H1 (cell line): ENCODE data around the gene MEIOSIN. TPM values are rescaled to one million over a fixed set of nuclear protein-coding genes. Genes with fewer than 3 reads are reported as not detected.
"Not testable (repeated sequence)": the region's sequence is repeated elsewhere in the genome, so short reads cannot be mapped to it uniquely, and the experiment has no call there.

Source experiments
- CTCF ChIA-PET: fragments of 300-600 bp; sonication (Branson Sonifier 250); formaldehyde crosslinking; loops from one replicate; lab custom pipeline; 2021; ENCODE audit not compliant: partially characterized antibody; lab: Charles Lee
- POLR2A ChIA-PET: fragments of 300-600 bp; sonication (Branson Sonifier 250); formaldehyde crosslinking; loops from one replicate; lab custom pipeline; 2021; ENCODE audit warnings: inconsistent platforms; ENCODE audit not compliant: partially characterized antibody; lab: Charles Lee
- DNase-seq, 2 experiments: peaks; one replicate each; pipeline versions ENCODE4 v3.0.0 to v3.0.0-alpha.2; 2010 to 2022; ENCODE audit warnings: low spot score in 2 of 2, low read depth in 1 of 2, mixed read lengths in 1 of 2
- FAIRE-seq: peaks from 2 replicates; lab custom pipeline; 2011; peaks lifted over from hg19 to GRCh38; lab: Jason Lieb, UNC
- H2AFZ ChIP-seq: 2 replicates; pipeline ENCODE4 v1.8.1; 2012; ENCODE audit warnings: low read length, inconsistent platforms
- H2AK5ac ChIP-seq: 2 replicates; pipeline ENCODE4 v1.6.1; 2013; ENCODE audit warnings: low read depth, low read length
- H2BK120ac ChIP-seq: replicated peaks from 2 replicates; pipeline ENCODE3; 2013; ENCODE audit warnings: low read depth, low read length, inconsistent platforms
- H2BK12ac ChIP-seq: 2 replicates; pipeline ENCODE4 v1.6.1; 2013; ENCODE audit warnings: low read depth, low read length
- H2BK15ac ChIP-seq: 2 replicates; pipeline ENCODE4 v1.6.1; 2013; ENCODE audit warnings: low read length
- H2BK20ac ChIP-seq: 2 replicates; pipeline ENCODE4 v1.6.1; 2013; ENCODE audit warnings: low read length
- H2BK5ac ChIP-seq: 2 replicates; pipeline ENCODE4 v1.6.1; 2013; ENCODE audit warnings: low read depth, low read length
- H3K14ac ChIP-seq: 2 replicates; pipeline ENCODE4 v1.6.1; 2013; ENCODE audit warnings: inconsistent platforms; ENCODE audit not compliant: insufficient read length
- H3K18ac ChIP-seq: 2 replicates; pipeline ENCODE4 v1.6.1; 2013; ENCODE audit warnings: low read length; ENCODE audit errors: extremely low read depth
- H3K23ac ChIP-seq: 2 replicates; pipeline ENCODE4 v1.6.1; 2013; ENCODE audit warnings: inconsistent platforms; ENCODE audit not compliant: insufficient read length
- H3K23me2 ChIP-seq: 2 replicates; pipeline ENCODE4 v1.6.1; 2013; ENCODE audit warnings: low read depth, low read length
- H3K27ac ChIP-seq: 2 replicates; pipeline ENCODE4 v1.6.1; 2011; ENCODE audit warnings: low read depth, low read length, inconsistent platforms
- H3K27me3 ChIP-seq, 4 experiments: replicated peaks in 1 of 4; 1 replicate in 1 of 4; 2 replicates in 3 of 4; pipeline versions ENCODE4 v1.6.1 to v1.8.1; 2011 to 2013; ENCODE audit warnings: low read length in 3 of 4, mild to moderate bottlenecking in 3 of 4, inconsistent platforms in 2 of 4, mixed read lengths in 2 of 4, moderate library complexity in 1 of 4; ENCODE audit not compliant: control insufficient read depth in 3 of 4, insufficient read depth in 3 of 4; ENCODE audit errors: extremely low read depth in 1 of 4
- H3K36me3 ChIP-seq, 4 experiments: 2 replicates each; pipeline versions ENCODE4 v1.6.1 to v1.8.1; 2011 to 2013; ENCODE audit warnings: mild to moderate bottlenecking in 4 of 4, low read length in 3 of 4, moderate library complexity in 2 of 4, control low read depth in 1 of 4, inconsistent platforms in 1 of 4; ENCODE audit not compliant: insufficient read depth in 4 of 4, control insufficient read depth in 2 of 4
- H3K4ac ChIP-seq: replicated peaks from 2 replicates; pipeline ENCODE3; 2013; ENCODE audit warnings: low read length, low read depth, mixed read lengths, inconsistent platforms; ENCODE audit not compliant: insufficient read length
- H3K4me1 ChIP-seq, 4 experiments: replicated peaks in 1 of 4; 1 replicate in 1 of 4; 2 replicates in 3 of 4; pipeline versions ENCODE4 v1.6.1 to v1.8.1; 2011 to 2013; ENCODE audit warnings: low read length in 3 of 4, inconsistent platforms in 2 of 4, mixed read lengths in 1 of 4; ENCODE audit not compliant: insufficient read depth in 4 of 4, control insufficient read depth in 3 of 4
- H3K4me2 ChIP-seq, 2 experiments: 2 replicates each; pipeline versions ENCODE4 v1.6.1 to v1.8.1; 2011 to 2013; ENCODE audit warnings: low read depth in 2 of 2, low read length in 2 of 2, control low read depth in 1 of 2, inconsistent platforms in 1 of 2, mild to moderate bottlenecking in 1 of 2; ENCODE audit not compliant: insufficient read depth in 1 of 2
- H3K4me3 ChIP-seq, 4 experiments: fragments of 200-600, 300-600 bp in 1 of 4; sonication (generic), shearing (Covaris generic), sonication (Bioruptor Twin) in 1 of 4; 2 replicates each; pipeline versions ENCODE4 v1.5.1 to v1.8.1; 2011 to 2016; ENCODE audit warnings: low read length in 4 of 4, low read depth in 3 of 4, control low read depth in 2 of 4, inconsistent platforms in 2 of 4, mild to moderate bottlenecking in 2 of 4, mixed read lengths in 1 of 4, moderate library complexity in 1 of 4; ENCODE audit not compliant: insufficient read depth in 2 of 4; ENCODE audit errors: extremely low read depth in 1 of 4
- H3K56ac ChIP-seq: replicated peaks from 2 replicates; pipeline ENCODE3; 2013; ENCODE audit warnings: low read depth, mild to moderate bottlenecking, mixed read lengths, low read length, inconsistent platforms; ENCODE audit not compliant: insufficient read length
- H3K79me1 ChIP-seq: 2 replicates; pipeline ENCODE4 v1.6.1; 2013; ENCODE audit warnings: low read depth, low read length, control low read depth
- H3K79me2 ChIP-seq, 2 experiments: 2 replicates each; pipeline versions ENCODE4 v1.6.1 to v1.8.1; 2012 to 2013; ENCODE audit warnings: low read length in 2 of 2, mild to moderate bottlenecking in 2 of 2, inconsistent platforms in 1 of 2; ENCODE audit not compliant: insufficient read depth in 2 of 2, control insufficient read depth in 1 of 2
- H3K9ac ChIP-seq, 4 experiments: replicated peaks in 1 of 4; 1 replicate in 1 of 4; 2 replicates in 3 of 4; pipeline versions ENCODE4 v1.6.1 to v1.8.1; 2011 to 2013; ENCODE audit warnings: low read depth in 3 of 4, low read length in 3 of 4, control low read depth in 2 of 4, mild to moderate bottlenecking in 2 of 4, moderate library complexity in 2 of 4, inconsistent platforms in 1 of 4; ENCODE audit errors: extremely low read depth in 1 of 4
- H3K9me3 ChIP-seq, 2 experiments: 2 replicates each; pipeline versions ENCODE4 v1.6.1 to v1.8.1; 2012 to 2013; ENCODE audit warnings: mild to moderate bottlenecking in 2 of 2, moderate library complexity in 2 of 2, control low read depth in 1 of 2, inconsistent platforms in 1 of 2, low read depth in 1 of 2, low read length in 1 of 2, mixed read lengths in 1 of 2; ENCODE audit not compliant: insufficient read depth in 2 of 2
- H4K20me1 ChIP-seq, 2 experiments: replicated peaks in 1 of 2; 2 replicates each; pipeline versions ENCODE3 to v1.8.1; 2011 to 2013; ENCODE audit warnings: inconsistent platforms in 2 of 2, low read length in 2 of 2, mild to moderate bottlenecking in 1 of 2; ENCODE audit not compliant: insufficient read depth in 2 of 2, control insufficient read depth in 1 of 2
- H4K5ac ChIP-seq: 2 replicates; pipeline ENCODE4 v1.6.1; 2013; ENCODE audit warnings: low read length, low read depth, mixed read lengths, inconsistent platforms; ENCODE audit not compliant: insufficient read length
- H4K8ac ChIP-seq: 2 replicates; pipeline ENCODE4 v1.8.0; 2013; ENCODE audit warnings: mild to moderate bottlenecking, moderate library complexity, low read length, inconsistent platforms; ENCODE audit not compliant: insufficient read depth; ENCODE audit errors: extremely low read depth
- H4K91ac ChIP-seq: replicated peaks from 2 replicates; pipeline ENCODE3; 2013; ENCODE audit warnings: low read length, mixed read lengths, inconsistent platforms; ENCODE audit not compliant: insufficient read length
- WGBS, 2 experiments: shearing (Covaris generic) in 1 of 2; methylation state at CpG; one replicate each; pipeline versions ENCODE4 v1.1.6 to v1.1.7; 2013 to 2015; ENCODE audit warnings: low lambda C conversion rate in 2 of 2, mixed read lengths in 2 of 2, inconsistent platforms in 1 of 2, low coverage in 1 of 2, missing lambda C conversion rate in 1 of 2; ENCODE audit not compliant: insufficient replicate concordance in 2 of 2, insufficient coverage in 1 of 2, insufficient read length in 1 of 2; ENCODE audit errors: extremely low coverage in 1 of 2, missing lambda C conversion rate in 1 of 2; 5-methylcytosine and 5-hydroxymethylcytosine counted together
- polyA plus RNA-seq, 7 experiments: library from polyadenylated mRNA; depleted of rRNA in 3 of 7; stranded (reverse) in 5 of 7; unstranded in 2 of 7; fragments of >200 nt in 5 of 7; fragments of 200-250 nt in 2 of 7; gene quantifications; 1 replicate in 5 of 7; 2 replicates in 1 of 7; 4 replicates in 1 of 7; pipeline versions ENCODE4 v1.2.1 to v1.2.3, GENCODE V29; 2011 to 2013; ENCODE audit warnings: missing spikeins in 2 of 7, mixed read lengths in 2 of 7
- total RNA-seq: library from RNA; stranded (reverse); fragmentation: NEBNext Ultra II Directional; extraction: Animal tissue kit (Norgen Biotek cat#: 25700); gene quantifications from 2 replicates; pipeline ENCODE4 v1.2.1, GENCODE V29; 2021

MEIOSIN gene
- total and polyA plus RNA-seq, 2 of the 8 experiments (the other 6 are each of a cell fraction or from before 2014, with no cell fraction given) = 0.11 TPM; not detected in 1

DNA sequence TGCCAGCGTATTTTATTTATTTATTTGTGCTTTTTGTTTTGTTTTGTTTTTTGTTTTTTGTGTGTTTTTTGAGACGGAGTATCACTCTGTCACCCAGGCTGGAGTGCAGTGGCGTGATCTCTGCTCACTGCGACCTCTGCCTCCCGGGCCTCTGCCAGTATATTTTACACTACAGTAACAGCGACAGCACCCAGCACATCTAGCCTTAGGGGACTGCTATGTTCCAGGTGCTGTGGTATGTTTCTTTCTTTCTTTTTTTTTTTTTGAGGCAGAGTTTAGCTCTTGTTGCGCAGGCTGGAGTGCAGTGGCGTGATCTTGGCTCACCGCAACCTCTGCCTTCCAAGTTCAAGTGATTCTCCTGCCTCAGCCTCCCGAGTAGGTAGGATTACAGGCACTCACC lies 18.2 kb downstream of the MEIOSIN start:
- not testable (repeated sequence) for H3K23ac ChIP-seq, H3K27me3 ChIP-seq, H3K4me1 ChIP-seq, H2BK15ac ChIP-seq, H4K91ac ChIP-seq, H2BK12ac ChIP-seq, H3K14ac ChIP-seq, H4K8ac ChIP-seq, H3K79me2 ChIP-seq, H2AK5ac ChIP-seq, H3K4me2 ChIP-seq, H2BK120ac ChIP-seq, H2AFZ ChIP-seq, H3K79me1 ChIP-seq, H3K27ac ChIP-seq, H2BK20ac ChIP-seq, H3K4ac ChIP-seq, DNase-seq, H3K18ac ChIP-seq, H3K9me3 ChIP-seq, H3K56ac ChIP-seq, H4K20me1 ChIP-seq, H3K4me3 ChIP-seq, FAIRE-seq, H3K9ac ChIP-seq, H3K36me3 ChIP-seq, H3K23me2 ChIP-seq, H4K5ac ChIP-seq, H2BK5ac ChIP-seq
- 96% methylated on average over 10 of the region's 10 CpGs; no CpG with 5 or more reads in 1 of the 2 experiments for WGBS, 2 experiments
- ChIA-PET POLR2A (interaction anchor here (1.7 to 12.9 kb wide), 3 partner anchors 8 to 34 kb away, joined by 4 to 153 read pairs (median 5); partner anchors contain the start of gene SIX5), CTCF (interaction anchor here (1.4 to 2.9 kb wide), 4 partner anchors 10 to 28 kb away, joined by 4 to 14 read pairs (median 6); partner anchors contain the start of gene SIX5)
